ENCODE results near the gene SWSAP1.

SWSAP1 gene

DNA sequence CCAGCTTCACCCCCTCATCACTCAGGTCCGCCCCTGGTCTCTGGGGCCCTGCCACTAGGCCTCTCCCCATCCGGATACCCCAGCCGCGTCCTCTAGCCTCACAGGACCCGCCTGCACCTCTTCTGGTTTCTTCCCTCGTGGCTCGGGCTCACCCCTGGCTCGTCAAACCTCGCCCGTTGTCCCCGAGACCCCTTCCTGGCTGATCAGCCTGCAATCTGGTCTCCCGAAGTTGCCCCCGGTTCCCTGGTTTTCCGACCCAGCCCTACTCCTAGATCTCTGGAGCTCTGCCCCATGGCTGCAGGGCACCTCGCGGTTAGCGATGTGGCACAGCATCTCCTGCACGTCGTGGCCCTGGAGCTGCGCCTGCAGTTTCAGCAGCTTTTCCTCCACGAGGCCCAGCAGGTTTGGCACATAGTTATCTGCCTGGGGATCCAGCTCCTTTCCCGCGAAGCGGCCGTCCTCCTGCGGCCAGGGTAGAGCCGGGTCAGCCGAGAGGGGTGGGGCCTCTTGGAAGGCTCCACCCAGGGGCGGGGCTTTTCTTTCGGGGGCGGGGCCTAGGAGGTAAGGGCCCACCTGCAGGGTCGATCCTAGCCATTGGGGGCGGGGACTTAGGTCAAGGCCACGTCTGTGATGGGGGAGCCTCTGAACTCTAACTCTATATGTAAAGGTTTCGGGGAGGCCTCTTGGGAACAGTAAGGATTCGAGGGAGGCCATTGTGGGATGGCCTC, 47.1 kb downstream of the SWSAP1 start:
- Histone ChIP-seq H3K4me1 (ENCODE audit: insufficient read depth, low read length) (peaks cover 8% of the 10 kb centered on the region; the same call in 1 of the 2 replicates), H3K36me3 (ENCODE audit: insufficient read depth, low read length) (no peaks in the 10 kb centered on the region), H3K9me3 (ENCODE audit: control insufficient read depth, insufficient read depth, low read length) (no peaks in the 10 kb centered on the region), H3K9ac (ENCODE audit: low read depth, low read length) (peak overlapping the region; percentile 47; the same call in 1 of the 2 replicates)

DNA sequence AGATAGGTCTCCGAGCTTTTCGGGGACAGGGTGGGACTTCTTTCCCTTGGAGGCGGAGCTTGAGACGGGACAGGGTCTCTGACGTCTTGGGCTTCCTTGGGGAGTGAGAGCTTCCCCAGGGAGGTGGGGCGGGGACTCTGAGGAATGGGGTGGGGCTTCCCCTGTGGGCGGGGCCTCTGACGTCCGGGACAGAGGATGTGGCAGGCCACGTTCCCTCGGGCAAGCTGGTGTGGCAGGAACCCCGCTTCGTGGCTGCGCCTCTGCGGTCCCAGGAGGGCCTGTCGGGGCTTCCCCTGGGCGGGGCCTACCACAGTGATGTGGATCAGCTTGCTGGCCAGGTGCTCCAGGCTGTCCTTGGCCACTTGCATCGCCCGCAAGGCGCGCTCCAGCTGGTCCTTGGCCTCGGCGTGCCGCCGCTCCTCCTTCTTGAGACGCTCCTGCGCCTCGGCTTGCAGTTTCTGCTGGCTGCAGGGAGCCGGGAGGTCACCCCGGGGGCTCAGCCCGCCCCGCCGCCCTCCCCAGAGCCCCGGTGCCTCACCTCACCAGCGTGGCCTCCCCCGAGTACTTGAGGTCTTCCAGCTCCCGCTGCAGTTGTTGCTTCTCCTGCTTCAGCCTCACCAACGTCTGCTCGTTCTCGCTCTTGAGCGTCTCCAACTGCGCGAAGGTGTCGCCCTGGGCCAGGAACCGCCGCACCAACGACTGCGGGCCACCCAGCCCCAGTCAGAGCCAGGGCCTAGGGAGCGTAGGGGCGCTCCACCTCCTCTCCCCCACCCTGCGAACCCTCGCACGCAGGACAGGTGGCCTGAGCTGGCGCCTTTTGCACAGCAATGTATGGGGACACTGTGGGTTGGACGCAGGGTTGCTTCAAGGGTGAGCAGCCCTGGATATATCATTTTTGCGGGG, 47.9 kb downstream of the SWSAP1 start:
- peaks cover 8% of the 10 kb centered on the region; the same call in 1 of the 2 replicates for H3K4me1 ChIP-seq (ENCODE audit: insufficient read depth, low read length)
- H3K36me3 ChIP-seq (ENCODE audit: insufficient read depth, low read length) = no peaks in the 10 kb centered on the region
- peak overlapping the region; percentile 47; the same call in 1 of the 2 replicates for H3K9ac ChIP-seq (ENCODE audit: low read depth, low read length)
- H3K9me3 ChIP-seq (ENCODE audit: control insufficient read depth, insufficient read depth, low read length) = no peaks in the 10 kb centered on the region

DNA sequence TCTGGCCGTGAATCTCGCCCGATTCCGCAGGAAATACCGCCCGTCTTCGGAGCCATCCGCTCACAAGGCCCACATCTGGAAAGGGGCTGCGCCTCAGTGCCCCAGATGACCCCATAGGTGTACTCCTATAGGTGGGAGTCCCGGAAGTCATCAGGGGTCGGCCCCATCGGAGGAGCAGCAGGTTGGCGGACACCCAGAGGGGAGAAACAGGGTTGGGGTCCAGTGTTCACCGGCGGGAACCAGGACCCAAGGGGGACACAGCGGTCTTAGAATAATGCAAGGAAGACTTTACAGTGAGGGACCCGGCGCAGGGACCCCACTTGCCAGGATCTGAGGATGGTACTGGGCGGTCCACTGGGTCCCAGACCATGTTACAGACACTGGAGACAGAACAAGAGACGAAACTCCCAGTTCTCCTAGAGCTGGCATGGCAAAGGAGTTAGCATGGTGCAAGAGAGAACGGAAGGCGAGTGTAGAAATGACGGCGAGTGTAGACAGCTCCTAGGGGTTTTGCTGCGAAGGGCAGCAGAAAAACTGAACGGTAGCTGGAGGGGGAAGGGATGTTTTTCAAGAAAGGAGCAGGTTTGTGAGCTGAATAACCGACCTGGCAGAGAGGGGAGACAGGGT, 48.8 kb downstream of the SWSAP1 start:
- H3K9ac ChIP-seq (ENCODE audit: low read depth, low read length) = peak overlapping the region; percentile 37; the same call in 1 of the 2 replicates
- H3K4me1 ChIP-seq (ENCODE audit: insufficient read depth, low read length) = peaks cover 8% of the 10 kb centered on the region; the same call in 1 of the 2 replicates
- no peaks in the 10 kb centered on the region for H3K36me3 ChIP-seq (ENCODE audit: insufficient read depth, low read length)
- H3K9me3 ChIP-seq (ENCODE audit: control insufficient read depth, insufficient read depth, low read length) = no peaks in the 10 kb centered on the region

DNA sequence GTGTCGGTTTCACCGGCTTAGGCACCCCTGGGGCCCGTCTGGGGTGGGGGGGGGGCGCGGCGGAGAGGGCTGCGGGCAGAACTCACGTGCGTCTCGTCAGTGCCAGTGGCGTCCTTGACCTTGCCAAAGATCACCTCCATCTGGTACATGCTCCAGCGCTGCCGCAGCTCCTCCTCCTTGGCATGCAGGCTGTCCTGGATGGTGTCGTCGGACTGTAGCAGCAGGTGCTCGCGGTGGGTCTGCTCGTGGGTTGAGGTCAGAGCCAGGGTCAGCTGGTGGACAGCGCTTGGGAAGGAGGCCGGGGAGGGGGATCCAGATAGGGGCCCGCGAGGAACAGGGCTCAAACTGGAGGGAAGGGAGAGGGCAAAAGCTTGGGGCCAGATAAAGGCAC, 49.3 kb downstream of the SWSAP1 start:
- peaks cover 8% of the 10 kb centered on the region; the same call in 1 of the 2 replicates for H3K4me1 ChIP-seq (ENCODE audit: insufficient read depth, low read length)
- H3K9me3 ChIP-seq (ENCODE audit: control insufficient read depth, insufficient read depth, low read length) = no peaks in the 10 kb centered on the region
- H3K36me3 ChIP-seq (ENCODE audit: insufficient read depth, low read length) = no peaks in the 10 kb centered on the region
- H3K9ac ChIP-seq (ENCODE audit: low read depth, low read length) = no peak overlapping the region; the same call in 1 of the 2 replicates

All from ES-I3 (cell line).